HepG2 (cell line): ENCODE results near the gene PDE3B. TPM values are rescaled to one million over a fixed set of nuclear protein-coding genes. Genes with fewer than 3 reads are reported as not detected.

Source experiments
- EP300 ChIP-seq, 3 experiments: sonication (generic) in 1 of 3; formaldehyde crosslinking in 1 of 3; IDR thresholded peaks; 2 replicates each; pipeline versions ENCODE4 v1.5.1 to v1.6.1; 2011 to 2020; ENCODE audit warnings: low read depth in 2 of 3, low read length in 2 of 3, borderline replicate concordance in 1 of 3, improper control_type of control experiment in 1 of 3, mild to moderate bottlenecking in 1 of 3, missing genetic modification reagents in 1 of 3, moderate library complexity in 1 of 3
- FIP1L1 ChIP-seq: fragments of 200-400 bp; formaldehyde crosslinking; IDR thresholded peaks from 2 replicates; pipeline ENCODE4 v1.6.1; 2018; ENCODE audit warnings: low read depth, mild to moderate bottlenecking, low read length, moderate library complexity, borderline replicate concordance; ENCODE audit not compliant: insufficient read depth
- MAX ChIP-seq: IDR thresholded peaks from 2 replicates; pipeline ENCODE4 v1.6.1; 2012; ENCODE audit warnings: inconsistent platforms
- MIXL1 ChIP-seq: IDR thresholded peaks from 2 replicates; pipeline ENCODE4 v1.6.1; 2016
- MLX ChIP-seq: IDR thresholded peaks from 2 replicates; pipeline ENCODE4 v1.6.1; 2016
- PAXIP1 ChIP-seq: sonication (generic); formaldehyde crosslinking; conservative IDR thresholded peaks from 2 replicates; pipeline ENCODE4 v1.4.0; 2020; ENCODE audit warnings: mild to moderate bottlenecking, missing genetic modification reagents, moderate library complexity
- PITX1 ChIP-seq: sonication (generic); formaldehyde crosslinking; IDR thresholded peaks from 2 replicates; pipeline ENCODE4 v1.5.1; 2020; ENCODE audit warnings: mild to moderate bottlenecking, missing genetic modification reagents
- POGZ ChIP-seq: sonication (generic); formaldehyde crosslinking; IDR thresholded peaks from 2 replicates; pipeline ENCODE4 v1.4.0; 2020; ENCODE audit warnings: mild to moderate bottlenecking, missing genetic modification reagents
- PRDM15 ChIP-seq: sonication (generic); formaldehyde crosslinking; IDR thresholded peaks from 2 replicates; pipeline ENCODE4 v1.4.0; 2020; ENCODE audit warnings: missing genetic modification reagents
- RXRB ChIP-seq: IDR thresholded peaks from 2 replicates; pipeline ENCODE4 v1.6.1; 2016; ENCODE audit warnings: borderline replicate concordance, missing genetic modification reagents, missing compliant biosample characterization
- SAP130 ChIP-seq: IDR thresholded peaks from 2 replicates; pipeline ENCODE4 v1.6.1; 2016; ENCODE audit warnings: low read depth
- TFAP4 ChIP-seq: sonication (generic); IDR thresholded peaks from 2 replicates; pipeline ENCODE4 v1.6.1; 2016; ENCODE audit warnings: low read depth, borderline replicate concordance
- ZBTB14 ChIP-seq: sonication (generic); formaldehyde crosslinking; IDR thresholded peaks from 2 replicates; pipeline ENCODE4 v1.4.0; 2020; ENCODE audit warnings: missing genetic modification reagents
- ZBTB20 ChIP-seq: sonication (generic); formaldehyde crosslinking; IDR thresholded peaks from 2 replicates; pipeline ENCODE4 v1.8.1; 2023; ENCODE audit warnings: missing genetic modification reagents, low read depth, mild to moderate bottlenecking, borderline replicate concordance
- ZFY ChIP-seq: sonication (generic); formaldehyde crosslinking; IDR thresholded peaks from 2 replicates; pipeline ENCODE4 v1.4.0; 2020; ENCODE audit warnings: missing genetic modification reagents
- ZNF816 ChIP-seq: sonication (generic); formaldehyde crosslinking; IDR thresholded peaks from 2 replicates; pipeline ENCODE4 v1.8.0; 2022; ENCODE audit warnings: missing genetic modification reagents, mild to moderate bottlenecking, borderline replicate concordance
- polyA plus RNA-seq, 8 experiments: library from polyadenylated mRNA; depleted of rRNA in 3 of 8; stranded (reverse) in 7 of 8; unstranded in 1 of 8; fragments of >200 nt; fragmentation: Illumina TruSeq in 4 of 8; extraction: Trizol in 4 of 8; gene quantifications; 2 replicates each; pipeline versions ENCODE4 v1.2.1 to v1.2.3, GENCODE V29; 2011 to 2016; ENCODE audit warnings: low read depth in 4 of 8, missing spikeins in 1 of 8, mixed read lengths in 1 of 8; ENCODE audit not compliant: insufficient read depth in 1 of 8
- total RNA-seq, 5 experiments: library from RNA; depleted of rRNA; stranded (reverse); fragments of >200 nt; fragmentation: Illumina TruSeq; extraction: Trizol; gene quantifications; 2 replicates each; pipeline ENCODE4 v1.2.3, GENCODE V29; 2016; ENCODE audit warnings: low read depth in 1 of 5

PDE3B gene
- total and polyA plus RNA-seq, 2 of the 13 experiments (the other 11 are each of a cell fraction or from before 2014, with no cell fraction given), result 14.1 to 26.5 TPM

- TF ChIP-seq ZBTB20 (CRISPR knock-in tag), result peak; percentile 27; the same call in 1 of the 2 replicates
- peak in 1 of 2 experiments; percentile 40; a peak in 1 of 4 replicates for TF ChIP-seq EP300 (IDR thresholded peaks at IDR 0.05; ENCODE audit: low read depth in 2 of 2, low read length in 2 of 2)
- TF ChIP-seq EP300 (CRISPR knock-in tag; IDR thresholded peaks at IDR 0.05; ENCODE audit: borderline replicate concordance), result no peak
- peak; percentile 55; the same call in 1 of the 2 replicates for TF ChIP-seq TFAP4
- 0 out of 2 replicates have a peak, but pooled peaks have one; percentile 36 for TF ChIP-seq PAXIP1
- no peak for TF ChIP-seq PITX1
- TF ChIP-seq POGZ (CRISPR knock-in tag), result peak; percentile 76
- TF ChIP-seq ZFY (CRISPR knock-in tag), result peak; percentile 41; the same call in 1 of the 2 replicates
- TF ChIP-seq SAP130, result peak; percentile 61
- TF ChIP-seq MAX, result peak; percentile 78; the same call in 1 of the 2 replicates
- 0 out of 2 replicates have a peak, but pooled peaks have one; percentile 26 for TF ChIP-seq MIXL1 (CRISPR knock-in tag)
- no peak for TF ChIP-seq ZBTB14 (CRISPR knock-in tag)
- no peak for TF ChIP-seq PRDM15 (CRISPR knock-in tag)
- peak; percentile 68; the same call in 1 of the 2 replicates for TF ChIP-seq MLX
- TF ChIP-seq FIP1L1, result no peak
- no peak for TF ChIP-seq ZNF816 (CRISPR knock-in tag)
- TF ChIP-seq RXRB (CRISPR knock-in tag), result peak; percentile 45; the same call in 1 of the 2 replicates
These were observed 30.9 kb upstream of the PDE3B start (continued) for GRCh38 chr11:14612694-14613093.
